ENCODE data around the gene HUNK.

Gene HUNK

DNA sequence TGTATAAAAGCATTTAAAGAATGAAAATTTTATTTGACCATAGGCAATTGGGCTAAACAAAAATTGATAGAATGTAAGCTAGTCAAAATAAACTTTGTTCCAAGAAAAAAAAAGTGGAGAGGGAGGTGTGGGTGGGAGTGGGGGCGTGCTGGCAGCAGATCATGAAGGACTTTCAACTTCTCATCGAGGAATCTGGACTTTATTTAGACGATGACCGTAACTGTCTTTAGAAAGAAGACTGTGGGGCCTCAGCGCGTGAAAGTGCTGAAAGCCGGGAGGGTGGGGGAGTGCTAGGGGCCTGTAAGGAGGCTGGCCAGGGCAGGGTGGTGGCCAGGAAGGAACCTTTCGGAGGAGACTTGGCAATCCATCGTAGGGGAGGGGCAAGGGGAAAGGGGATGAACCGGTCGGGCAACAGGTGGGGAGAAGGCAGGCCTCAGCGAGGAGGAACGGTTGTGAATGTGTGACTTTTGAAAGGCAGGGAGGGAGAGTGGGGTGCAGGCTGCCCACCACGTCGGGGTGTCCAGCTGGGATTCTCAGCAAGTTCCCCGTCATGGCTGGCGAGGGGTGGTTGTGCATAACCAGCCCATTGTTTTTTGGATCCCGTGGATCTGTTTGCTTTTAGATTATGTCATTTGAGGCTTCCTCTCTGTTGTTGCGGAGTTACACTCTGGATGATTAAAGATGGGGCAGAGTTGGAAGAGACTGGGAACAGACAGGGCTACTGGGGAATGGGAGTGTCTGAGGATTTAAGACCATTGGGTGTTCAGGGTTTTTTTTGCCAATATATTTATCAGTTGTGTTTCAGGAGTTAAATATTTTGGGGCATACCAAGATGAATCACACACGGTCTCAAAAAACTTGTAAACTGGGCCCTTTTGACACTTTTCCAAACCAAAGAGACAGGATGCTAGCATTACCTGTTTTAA lies 35.5 kb downstream of the HUNK start:
- H3K27ac ChIP-seq (ENCODE audit: low read depth, low read length) = no peak overlapping the region
- no peak overlapping the region for H3K4me3 ChIP-seq (ENCODE audit: low read length)
- H3K79me2 ChIP-seq (ENCODE audit: control insufficient read depth, low read length) = no peaks in the 10 kb centered on the region
- H3K36me3 ChIP-seq (ENCODE audit: control insufficient read depth, low read length) = no peaks in the 10 kb centered on the region
- TF ChIP-seq, protein P1, sequence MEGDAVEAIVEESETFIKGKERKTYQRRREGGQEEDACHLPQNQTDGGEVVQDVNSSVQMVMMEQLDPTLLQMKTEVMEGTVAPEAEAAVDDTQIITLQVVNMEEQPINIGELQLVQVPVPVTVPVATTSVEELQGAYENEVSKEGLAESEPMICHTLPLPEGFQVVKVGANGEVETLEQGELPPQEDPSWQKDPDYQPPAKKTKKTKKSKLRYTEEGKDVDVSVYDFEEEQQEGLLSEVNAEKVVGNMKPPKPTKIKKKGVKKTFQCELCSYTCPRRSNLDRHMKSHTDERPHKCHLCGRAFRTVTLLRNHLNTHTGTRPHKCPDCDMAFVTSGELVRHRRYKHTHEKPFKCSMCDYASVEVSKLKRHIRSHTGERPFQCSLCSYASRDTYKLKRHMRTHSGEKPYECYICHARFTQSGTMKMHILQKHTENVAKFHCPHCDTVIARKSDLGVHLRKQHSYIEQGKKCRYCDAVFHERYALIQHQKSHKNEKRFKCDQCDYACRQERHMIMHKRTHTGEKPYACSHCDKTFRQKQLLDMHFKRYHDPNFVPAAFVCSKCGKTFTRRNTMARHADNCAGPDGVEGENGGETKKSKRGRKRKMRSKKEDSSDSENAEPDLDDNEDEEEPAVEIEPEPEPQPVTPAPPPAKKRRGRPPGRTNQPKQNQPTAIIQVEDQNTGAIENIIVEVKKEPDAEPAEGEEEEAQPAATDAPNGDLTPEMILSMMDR (IDR thresholded peaks at IDR 0.05; ENCODE audit: low read depth, low read length, poor library complexity, severe bottlenecking) = no peak
- no peak for TF ChIP-seq EZH2phosphoT487 (IDR thresholded peaks at IDR 0.05; ENCODE audit: borderline replicate concordance, low read length)
- H3K4me2 ChIP-seq (ENCODE audit: low read length) = no peak overlapping the region
- peaks cover 14% of the 10 kb centered on the region for H3K4me1 ChIP-seq (ENCODE audit: control insufficient read depth, low read length)
- no peaks in the 10 kb centered on the region for H4K20me1 ChIP-seq (ENCODE audit: control insufficient read depth, insufficient read depth, low read depth, low read length)
- H3K9me3 ChIP-seq (ENCODE audit: control insufficient read depth, insufficient read depth, low read length) = no peaks in the 10 kb centered on the region
- H3K9me2 ChIP-seq (replicated peaks; ENCODE audit: control insufficient read depth, low read length) = no peaks in the 10 kb centered on the region
- H3K27me3 ChIP-seq (ENCODE audit: control insufficient read depth, low read length) = no peaks in the 10 kb centered on the region
- no peaks in the 10 kb centered on the region for H3F3A ChIP-seq (ENCODE audit: control insufficient read depth, insufficient read depth)

DNA sequence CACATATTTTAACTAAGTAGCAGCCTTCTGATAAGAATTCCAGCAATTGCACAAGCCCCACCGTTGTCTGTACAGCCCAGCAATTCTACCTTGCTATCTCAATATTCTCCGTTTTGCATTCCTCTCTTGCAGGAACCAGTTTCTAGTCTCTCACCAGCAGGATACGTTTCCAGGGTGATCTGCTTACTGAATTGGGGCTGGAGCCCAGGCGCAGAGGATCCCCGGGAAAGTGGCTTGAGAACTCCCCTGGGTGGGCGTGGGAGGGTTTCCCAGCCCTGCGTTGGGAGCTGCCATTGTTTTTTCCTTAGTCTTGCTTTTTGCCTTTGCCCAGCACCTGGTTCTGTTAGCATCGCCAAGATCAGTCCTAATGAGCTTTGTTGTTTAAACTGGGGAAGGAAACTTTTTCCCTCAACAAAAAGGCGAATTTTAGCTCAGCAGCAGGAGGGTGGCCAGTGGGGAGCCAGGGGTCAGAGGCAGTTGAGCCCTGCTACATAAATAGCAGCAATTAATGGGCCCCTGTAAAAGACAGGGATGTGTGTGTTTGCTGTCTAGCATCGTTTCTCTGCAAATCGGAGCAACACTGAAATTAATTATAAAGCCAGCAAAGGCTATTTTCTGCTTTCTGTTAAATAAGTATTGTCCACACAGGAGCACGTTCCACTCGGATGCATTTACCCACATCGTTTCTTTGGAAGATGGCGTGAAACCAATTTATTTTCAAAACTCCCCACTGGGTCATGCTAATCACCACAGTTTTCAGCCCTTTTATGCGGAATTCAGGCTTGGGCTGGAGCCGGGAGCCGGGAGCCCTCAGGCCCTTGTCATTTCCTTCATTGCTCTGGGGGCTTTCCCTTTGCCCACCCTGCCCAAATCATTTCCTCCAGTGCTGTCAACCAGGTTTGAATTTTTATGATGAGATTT lies 36.6 kb downstream of the HUNK start:
- no peaks in the 10 kb centered on the region for H3K36me3 ChIP-seq (ENCODE audit: control insufficient read depth, low read length)
- TF ChIP-seq, protein P1 (IDR thresholded peaks at IDR 0.05; ENCODE audit: low read depth, low read length, poor library complexity, severe bottlenecking) = no peak
- no peak for TF ChIP-seq EZH2phosphoT487 (IDR thresholded peaks at IDR 0.05; ENCODE audit: borderline replicate concordance, low read length)
- H3K9me2 ChIP-seq (replicated peaks; ENCODE audit: control insufficient read depth, low read length) = no peaks in the 10 kb centered on the region
- H3K9me3 ChIP-seq (ENCODE audit: control insufficient read depth, insufficient read depth, low read length) = no peaks in the 10 kb centered on the region
- no peaks in the 10 kb centered on the region for H4K20me1 ChIP-seq (ENCODE audit: control insufficient read depth, insufficient read depth, low read depth, low read length)
- no peak overlapping the region for H3K4me3 ChIP-seq (ENCODE audit: low read length)
- no peak overlapping the region for H3K27ac ChIP-seq (ENCODE audit: low read depth, low read length)
- H3K4me2 ChIP-seq (ENCODE audit: low read length) = no peak overlapping the region
- H3F3A ChIP-seq (ENCODE audit: control insufficient read depth, insufficient read depth) = no peaks in the 10 kb centered on the region
- H3K27me3 ChIP-seq (ENCODE audit: control insufficient read depth, low read length) = no peaks in the 10 kb centered on the region
- peaks cover 3% of the 10 kb centered on the region for H3K4me1 ChIP-seq (ENCODE audit: control insufficient read depth, low read length)
- no peaks in the 10 kb centered on the region for H3K79me2 ChIP-seq (ENCODE audit: control insufficient read depth, low read length)

DNA sequence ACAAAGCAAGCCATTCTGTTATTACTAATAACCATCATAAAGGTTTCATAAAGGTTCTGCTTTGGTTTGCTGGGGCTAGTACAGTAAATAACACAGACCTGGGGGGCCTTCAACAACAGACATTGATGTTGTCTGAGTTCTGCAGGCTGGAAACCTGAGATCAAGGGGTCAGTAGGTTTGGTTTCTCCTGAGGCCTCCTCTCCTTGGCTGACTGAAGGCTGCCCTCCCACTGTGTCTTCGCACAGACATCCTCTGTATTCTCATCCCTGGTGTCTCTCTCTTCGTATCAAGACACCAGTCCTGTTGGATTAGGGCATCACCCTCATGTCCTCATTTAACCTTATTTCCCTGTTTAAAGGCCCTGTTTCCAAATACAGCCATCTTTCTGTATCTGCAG lies 37.3 kb downstream of the HUNK start:
- no peak overlapping the region for H3K4me2 ChIP-seq (ENCODE audit: low read length)
- H3K36me3 ChIP-seq (ENCODE audit: control insufficient read depth, low read length) = no peaks in the 10 kb centered on the region
- H3K27me3 ChIP-seq (ENCODE audit: control insufficient read depth, low read length) = no peaks in the 10 kb centered on the region
- H3K9me2 ChIP-seq (replicated peaks; ENCODE audit: control insufficient read depth, low read length) = no peaks in the 10 kb centered on the region
- H4K20me1 ChIP-seq (ENCODE audit: control insufficient read depth, insufficient read depth, low read depth, low read length) = no peaks in the 10 kb centered on the region
- no peaks in the 10 kb centered on the region for H3K9me3 ChIP-seq (ENCODE audit: control insufficient read depth, insufficient read depth, low read length)
- no peaks in the 10 kb centered on the region for H3K4me1 ChIP-seq (ENCODE audit: control insufficient read depth, low read length)
- no peaks in the 10 kb centered on the region for H3K79me2 ChIP-seq (ENCODE audit: control insufficient read depth, low read length)
- H3K27ac ChIP-seq (ENCODE audit: low read depth, low read length) = no peak overlapping the region
- no peak overlapping the region for H3K4me3 ChIP-seq (ENCODE audit: low read length)
- no peaks in the 10 kb centered on the region for H3F3A ChIP-seq (ENCODE audit: control insufficient read depth, insufficient read depth)
- TF ChIP-seq, protein P1 (IDR thresholded peaks at IDR 0.05; ENCODE audit: low read depth, low read length, poor library complexity, severe bottlenecking) = no peak
- no peak for TF ChIP-seq EZH2phosphoT487 (IDR thresholded peaks at IDR 0.05; ENCODE audit: borderline replicate concordance, low read length)

Data from DOHH2 (cell line).